A549 treated with GW870086 at 1 μM for 4 hours (cell line): ENCODE results near the gene RBMS3. TPM values are rescaled to one million over a fixed set of nuclear protein-coding genes. Genes with fewer than 3 reads are reported as not detected.

ENCODE experiments used
- total RNA-seq: library from RNA; stranded (reverse); fragments of 200-300 nt; extraction: Qiagen RNA extraction; gene quantifications from 5 replicates; pipeline ENCODE4 v1.2.3, GENCODE V29; 2022; ENCODE audit warnings: low read depth

The RBMS3 gene
- total RNA-seq = 0.45 to 1.2 TPM (median 0.86 TPM) in 5 replicates

DNA sequence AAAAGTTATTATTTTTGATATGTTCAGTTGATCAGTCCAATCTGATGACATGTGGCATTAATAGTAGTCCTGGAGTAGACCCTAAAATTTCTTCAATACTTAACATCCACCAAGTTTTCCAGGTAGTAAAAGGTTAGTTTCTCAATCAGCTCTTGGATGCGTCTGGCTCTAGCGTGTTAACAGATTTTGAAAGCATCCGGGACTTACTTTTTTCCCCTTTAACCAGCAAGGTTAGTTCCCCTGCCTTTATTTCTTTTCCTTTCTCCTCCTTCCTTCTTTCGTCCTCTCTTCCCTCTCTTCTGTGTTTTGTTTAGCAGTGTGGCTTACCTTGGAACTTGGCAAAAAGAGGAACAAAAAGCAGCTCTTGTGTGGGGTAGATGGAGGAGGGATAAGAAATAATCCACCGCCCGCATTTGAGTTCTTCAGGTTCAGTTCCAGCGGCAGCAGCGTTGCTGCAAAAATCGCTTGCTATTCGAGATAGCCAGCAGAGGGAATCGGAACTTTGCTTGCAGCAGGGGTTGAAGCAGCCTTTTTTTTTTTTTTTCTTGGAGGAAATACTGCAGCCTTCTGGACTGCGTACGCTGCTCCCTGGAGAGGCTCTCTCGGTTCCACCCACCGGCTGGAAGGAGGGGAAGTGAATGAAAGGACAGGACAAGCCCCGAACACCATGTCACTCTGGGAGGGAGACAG lies at the start of gene RBMS3:
TSS of gene RBMS3 (plus strand) at position 668 of the 690 bp plus-strand sequence.

